ENCODE data around the gene LDLRAD4. TPM values are rescaled to one million over a fixed set of nuclear protein-coding genes. Genes with fewer than 3 reads are reported as not detected.

The LDLRAD4 gene
- total RNA-seq, 1 donor: 0.54 TPM

- no peak overlapping the region for H3K4me3 ChIP-seq (ENCODE audit: low read depth, low read length)
- DNase-seq (ENCODE audit: low read depth): no peak
- TF ChIP-seq CTCF (IDR thresholded peaks at IDR 0.05; ENCODE audit: insufficient read depth, low read length): no peak
Measured at GRCh38 chr18:13194239-13194638, 24.3 kb upstream of the LDLRAD4 start.

- no peak overlapping the region for H3K4me3 ChIP-seq (ENCODE audit: low read depth, low read length)
- TF ChIP-seq CTCF (IDR thresholded peaks at IDR 0.05; ENCODE audit: insufficient read depth, low read length): no peak
- no peak for DNase-seq (ENCODE audit: low read depth)
Measured at GRCh38 chr18:13198701-13199100, 19.9 kb upstream of the LDLRAD4 start.

GRCh38 chr18:13199169-13199568, 19.4 kb upstream of the LDLRAD4 start:
- no peak for TF ChIP-seq CTCF (IDR thresholded peaks at IDR 0.05; ENCODE audit: insufficient read depth, low read length)
- no peak overlapping the region for H3K4me3 ChIP-seq (ENCODE audit: low read depth, low read length)
- no peak for DNase-seq (ENCODE audit: low read depth)

- TF ChIP-seq CTCF (IDR thresholded peaks at IDR 0.05; ENCODE audit: insufficient read depth, low read length): no peak
- H3K4me3 ChIP-seq (ENCODE audit: low read depth, low read length): no peak overlapping the region
- DNase-seq (ENCODE audit: low read depth): no peak
Measured at GRCh38 chr18:13201292-13201691, 17.3 kb upstream of the LDLRAD4 start.

- no peak for DNase-seq (ENCODE audit: low read depth)
- no peak for TF ChIP-seq CTCF (IDR thresholded peaks at IDR 0.05; ENCODE audit: insufficient read depth, low read length)
- H3K4me3 ChIP-seq (ENCODE audit: low read depth, low read length): no peak overlapping the region
Measured at GRCh38 chr18:13202571-13202970, 16.0 kb upstream of the LDLRAD4 start.

GRCh38 chr18:13206301-13206700, 12.3 kb upstream of the LDLRAD4 start:
- TF ChIP-seq CTCF (IDR thresholded peaks at IDR 0.05; ENCODE audit: insufficient read depth, low read length): no peak

GRCh38 chr18:13207294-13207693, 11.3 kb upstream of the LDLRAD4 start:
- no peak for TF ChIP-seq CTCF (IDR thresholded peaks at IDR 0.05; ENCODE audit: insufficient read depth, low read length)
- no peak for DNase-seq (ENCODE audit: low read depth)
- no peak overlapping the region for H3K4me3 ChIP-seq (ENCODE audit: low read depth, low read length)

More at GRCh38 chr18:13206301-13206700, 12.3 kb upstream of the LDLRAD4 start:
- DNase-seq (ENCODE audit: low read depth): no peak
- H3K4me3 ChIP-seq (ENCODE audit: low read depth, low read length): no peak overlapping the region
